B cell (primary cell): ENCODE results near the gene INSRR.

ENCODE experiments used
- EZH2 ChIP-seq: IDR thresholded peaks from 2 replicates; pipeline ENCODE4 v1.6.1; 2012; ENCODE audit warnings: borderline replicate concordance, low read depth, mild to moderate bottlenecking, moderate library complexity, low read length; ENCODE audit not compliant: insufficient read depth, poor library complexity, severe bottlenecking
- TF ChIP-seq, protein P1 (sequence below): fragments of 200-600 bp; IDR thresholded peaks from one replicate; pipeline ENCODE4 v1.8.0; 2022; ENCODE audit warnings: antibody characterized with exemption, mild to moderate bottlenecking

DNA sequence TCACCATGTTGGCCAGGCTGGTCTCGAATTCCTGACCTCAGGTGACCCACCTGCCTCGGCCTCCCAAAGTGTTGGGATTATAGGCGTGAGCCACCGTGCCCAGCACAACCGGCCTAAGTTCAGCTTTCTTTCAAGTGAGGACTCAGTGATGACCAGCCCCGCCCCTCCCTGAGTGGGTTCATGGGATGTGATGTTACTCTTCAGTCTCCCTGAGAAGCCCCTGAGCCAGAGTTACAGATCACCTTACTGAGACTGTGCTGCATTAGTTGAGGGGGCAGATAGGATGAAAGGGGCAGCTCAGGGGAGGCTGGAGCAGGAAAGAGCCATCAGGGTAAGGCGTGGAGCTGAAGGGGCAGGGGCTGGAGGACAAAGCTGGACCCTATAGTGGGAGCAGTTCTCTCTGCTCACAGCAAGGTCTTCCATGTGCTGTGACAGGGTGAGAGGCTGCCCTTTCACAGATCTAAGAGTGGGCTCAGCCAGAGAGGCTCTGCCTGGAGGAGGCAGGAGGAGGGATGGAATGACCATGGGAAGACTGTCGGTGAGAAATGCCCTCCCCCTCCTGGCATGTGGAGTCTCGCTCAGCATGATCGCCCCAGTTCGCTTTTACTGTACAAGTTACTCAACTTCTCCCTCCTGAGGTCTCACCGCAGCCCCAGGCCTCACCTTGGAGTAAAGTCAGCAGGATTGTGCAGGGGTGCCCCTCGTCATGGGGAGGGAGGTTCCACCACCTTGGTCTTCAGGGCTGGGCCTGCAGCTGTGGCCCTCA is 55.6 kb downstream of the INSRR start:
- TF ChIP-seq, protein P1, sequence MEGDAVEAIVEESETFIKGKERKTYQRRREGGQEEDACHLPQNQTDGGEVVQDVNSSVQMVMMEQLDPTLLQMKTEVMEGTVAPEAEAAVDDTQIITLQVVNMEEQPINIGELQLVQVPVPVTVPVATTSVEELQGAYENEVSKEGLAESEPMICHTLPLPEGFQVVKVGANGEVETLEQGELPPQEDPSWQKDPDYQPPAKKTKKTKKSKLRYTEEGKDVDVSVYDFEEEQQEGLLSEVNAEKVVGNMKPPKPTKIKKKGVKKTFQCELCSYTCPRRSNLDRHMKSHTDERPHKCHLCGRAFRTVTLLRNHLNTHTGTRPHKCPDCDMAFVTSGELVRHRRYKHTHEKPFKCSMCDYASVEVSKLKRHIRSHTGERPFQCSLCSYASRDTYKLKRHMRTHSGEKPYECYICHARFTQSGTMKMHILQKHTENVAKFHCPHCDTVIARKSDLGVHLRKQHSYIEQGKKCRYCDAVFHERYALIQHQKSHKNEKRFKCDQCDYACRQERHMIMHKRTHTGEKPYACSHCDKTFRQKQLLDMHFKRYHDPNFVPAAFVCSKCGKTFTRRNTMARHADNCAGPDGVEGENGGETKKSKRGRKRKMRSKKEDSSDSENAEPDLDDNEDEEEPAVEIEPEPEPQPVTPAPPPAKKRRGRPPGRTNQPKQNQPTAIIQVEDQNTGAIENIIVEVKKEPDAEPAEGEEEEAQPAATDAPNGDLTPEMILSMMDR, result no peak
- no peak for TF ChIP-seq EZH2
